ENCODE measurements around the gene KCNIP1. TPM values are rescaled to one million over a fixed set of nuclear protein-coding genes. Genes with fewer than 3 reads are reported as not detected.

The KCNIP1 gene
- total and polyA plus RNA-seq, 2 of the 13 experiments (the other 11 are each of a cell fraction or from before 2014, with no cell fraction given), result not detected

DNA sequence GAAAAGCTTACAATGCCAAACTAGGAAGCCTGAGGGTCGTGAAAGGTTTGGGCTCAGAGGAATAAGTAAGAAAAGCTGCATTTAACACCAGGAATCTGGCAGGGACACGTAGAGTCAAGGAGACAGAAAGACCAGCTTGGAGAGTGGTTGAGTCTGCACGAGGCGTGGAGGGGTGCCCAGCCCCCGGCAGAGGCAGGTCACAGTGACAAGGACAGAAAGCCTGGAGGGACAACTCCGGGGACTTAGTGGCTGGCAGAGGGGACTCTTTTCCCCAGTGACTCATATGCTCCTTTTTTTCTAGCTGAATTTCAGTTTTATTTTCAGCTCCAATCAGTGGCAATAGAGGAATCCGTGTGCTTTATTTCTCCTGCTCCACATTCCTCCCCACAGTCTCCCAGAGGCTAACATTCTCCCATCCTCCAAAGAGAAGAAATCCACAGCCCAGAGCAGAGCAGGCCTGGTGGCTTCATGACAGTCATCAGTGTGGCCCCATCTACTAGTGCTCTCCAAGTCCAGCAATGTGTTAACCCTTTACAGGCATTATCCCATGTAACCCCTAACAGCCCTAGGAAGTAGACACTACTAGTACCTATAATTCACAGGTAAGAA is 80.7 kb downstream of the KCNIP1 start (continued):
- TF ChIP-seq, protein P1, sequence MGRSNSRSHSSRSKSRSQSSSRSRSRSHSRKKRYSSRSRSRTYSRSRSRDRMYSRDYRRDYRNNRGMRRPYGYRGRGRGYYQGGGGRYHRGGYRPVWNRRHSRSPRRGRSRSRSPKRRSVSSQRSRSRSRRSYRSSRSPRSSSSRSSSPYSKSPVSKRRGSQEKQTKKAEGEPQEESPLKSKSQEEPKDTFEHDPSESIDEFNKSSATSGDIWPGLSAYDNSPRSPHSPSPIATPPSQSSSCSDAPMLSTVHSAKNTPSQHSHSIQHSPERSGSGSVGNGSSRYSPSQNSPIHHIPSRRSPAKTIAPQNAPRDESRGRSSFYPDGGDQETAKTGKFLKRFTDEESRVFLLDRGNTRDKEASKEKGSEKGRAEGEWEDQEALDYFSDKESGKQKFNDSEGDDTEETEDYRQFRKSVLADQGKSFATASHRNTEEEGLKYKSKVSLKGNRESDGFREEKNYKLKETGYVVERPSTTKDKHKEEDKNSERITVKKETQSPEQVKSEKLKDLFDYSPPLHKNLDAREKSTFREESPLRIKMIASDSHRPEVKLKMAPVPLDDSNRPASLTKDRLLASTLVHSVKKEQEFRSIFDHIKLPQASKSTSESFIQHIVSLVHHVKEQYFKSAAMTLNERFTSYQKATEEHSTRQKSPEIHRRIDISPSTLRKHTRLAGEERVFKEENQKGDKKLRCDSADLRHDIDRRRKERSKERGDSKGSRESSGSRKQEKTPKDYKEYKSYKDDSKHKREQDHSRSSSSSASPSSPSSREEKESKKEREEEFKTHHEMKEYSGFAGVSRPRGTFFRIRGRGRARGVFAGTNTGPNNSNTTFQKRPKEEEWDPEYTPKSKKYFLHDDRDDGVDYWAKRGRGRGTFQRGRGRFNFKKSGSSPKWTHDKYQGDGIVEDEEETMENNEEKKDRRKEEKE (IDR thresholded peaks at IDR 0.05), result no peak
- no peak for TF ChIP-seq ZNF674 (CRISPR knock-in tag; IDR thresholded peaks at IDR 0.05; ENCODE audit: low read depth)
- no peak for TF ChIP-seq KLF9 (CRISPR knock-in tag; IDR thresholded peaks at IDR 0.05; ENCODE audit: low read depth)
- TF ChIP-seq ZNF598 (CRISPR knock-in tag; IDR thresholded peaks at IDR 0.05; ENCODE audit: borderline replicate concordance), result no peak
- TF ChIP-seq, protein P2, sequence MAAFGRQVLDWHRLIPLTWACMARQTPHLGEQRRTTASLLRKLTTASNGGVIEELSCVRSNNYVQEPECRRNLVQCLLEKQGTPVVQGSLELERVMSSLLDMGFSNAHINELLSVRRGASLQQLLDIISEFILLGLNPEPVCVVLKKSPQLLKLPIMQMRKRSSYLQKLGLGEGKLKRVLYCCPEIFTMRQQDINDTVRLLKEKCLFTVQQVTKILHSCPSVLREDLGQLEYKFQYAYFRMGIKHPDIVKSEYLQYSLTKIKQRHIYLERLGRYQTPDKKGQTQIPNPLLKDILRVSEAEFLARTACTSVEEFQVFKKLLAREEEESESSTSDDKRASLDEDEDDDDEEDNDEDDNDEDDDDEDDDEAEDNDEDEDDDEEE (CRISPR knock-in tag; IDR thresholded peaks at IDR 0.05), result no peak
- TF ChIP-seq ZNF354B (CRISPR knock-in tag; IDR thresholded peaks at IDR 0.05), result no peak
- TF ChIP-seq, protein P3, sequence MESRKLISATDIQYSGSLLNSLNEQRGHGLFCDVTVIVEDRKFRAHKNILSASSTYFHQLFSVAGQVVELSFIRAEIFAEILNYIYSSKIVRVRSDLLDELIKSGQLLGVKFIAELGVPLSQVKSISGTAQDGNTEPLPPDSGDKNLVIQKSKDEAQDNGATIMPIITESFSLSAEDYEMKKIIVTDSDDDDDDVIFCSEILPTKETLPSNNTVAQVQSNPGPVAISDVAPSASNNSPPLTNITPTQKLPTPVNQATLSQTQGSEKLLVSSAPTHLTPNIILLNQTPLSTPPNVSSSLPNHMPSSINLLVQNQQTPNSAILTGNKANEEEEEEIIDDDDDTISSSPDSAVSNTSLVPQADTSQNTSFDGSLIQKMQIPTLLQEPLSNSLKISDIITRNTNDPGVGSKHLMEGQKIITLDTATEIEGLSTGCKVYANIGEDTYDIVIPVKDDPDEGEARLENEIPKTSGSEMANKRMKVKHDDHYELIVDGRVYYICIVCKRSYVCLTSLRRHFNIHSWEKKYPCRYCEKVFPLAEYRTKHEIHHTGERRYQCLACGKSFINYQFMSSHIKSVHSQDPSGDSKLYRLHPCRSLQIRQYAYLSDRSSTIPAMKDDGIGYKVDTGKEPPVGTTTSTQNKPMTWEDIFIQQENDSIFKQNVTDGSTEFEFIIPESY (CRISPR knock-in tag; IDR thresholded peaks at IDR 0.05), result no peak

Measured in HepG2 (cell line).